ENCODE measurements around the gene SCGB3A1. TPM values are rescaled to one million over a fixed set of nuclear protein-coding genes. Genes with fewer than 3 reads are reported as not detected.

Gene SCGB3A1
- total and polyA plus RNA-seq, 9 of the 15 experiments (the other 6 are each of a cell fraction or from before 2014, with no cell fraction given), result 0.33 TPM; not detected in 8

DNA sequence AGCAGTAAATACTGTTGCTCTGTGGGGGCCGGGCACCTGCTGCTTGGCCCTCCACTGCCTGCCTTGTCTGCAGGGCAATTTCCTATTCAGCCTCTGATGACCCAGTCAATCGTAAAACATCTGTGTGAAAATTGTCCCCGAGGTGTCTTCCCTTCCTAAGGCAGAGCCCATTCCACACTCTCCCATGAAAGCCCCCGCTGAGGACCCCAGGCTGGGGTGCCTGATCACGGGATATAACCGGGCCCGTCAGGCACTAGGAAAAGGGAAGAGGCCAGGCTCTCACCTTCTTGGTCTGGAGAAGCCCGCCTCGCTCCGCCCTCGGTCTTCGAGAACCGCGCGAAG is 27.2 kb upstream of the SCGB3A1 start (continued):
- TF ChIP-seq, protein P1, sequence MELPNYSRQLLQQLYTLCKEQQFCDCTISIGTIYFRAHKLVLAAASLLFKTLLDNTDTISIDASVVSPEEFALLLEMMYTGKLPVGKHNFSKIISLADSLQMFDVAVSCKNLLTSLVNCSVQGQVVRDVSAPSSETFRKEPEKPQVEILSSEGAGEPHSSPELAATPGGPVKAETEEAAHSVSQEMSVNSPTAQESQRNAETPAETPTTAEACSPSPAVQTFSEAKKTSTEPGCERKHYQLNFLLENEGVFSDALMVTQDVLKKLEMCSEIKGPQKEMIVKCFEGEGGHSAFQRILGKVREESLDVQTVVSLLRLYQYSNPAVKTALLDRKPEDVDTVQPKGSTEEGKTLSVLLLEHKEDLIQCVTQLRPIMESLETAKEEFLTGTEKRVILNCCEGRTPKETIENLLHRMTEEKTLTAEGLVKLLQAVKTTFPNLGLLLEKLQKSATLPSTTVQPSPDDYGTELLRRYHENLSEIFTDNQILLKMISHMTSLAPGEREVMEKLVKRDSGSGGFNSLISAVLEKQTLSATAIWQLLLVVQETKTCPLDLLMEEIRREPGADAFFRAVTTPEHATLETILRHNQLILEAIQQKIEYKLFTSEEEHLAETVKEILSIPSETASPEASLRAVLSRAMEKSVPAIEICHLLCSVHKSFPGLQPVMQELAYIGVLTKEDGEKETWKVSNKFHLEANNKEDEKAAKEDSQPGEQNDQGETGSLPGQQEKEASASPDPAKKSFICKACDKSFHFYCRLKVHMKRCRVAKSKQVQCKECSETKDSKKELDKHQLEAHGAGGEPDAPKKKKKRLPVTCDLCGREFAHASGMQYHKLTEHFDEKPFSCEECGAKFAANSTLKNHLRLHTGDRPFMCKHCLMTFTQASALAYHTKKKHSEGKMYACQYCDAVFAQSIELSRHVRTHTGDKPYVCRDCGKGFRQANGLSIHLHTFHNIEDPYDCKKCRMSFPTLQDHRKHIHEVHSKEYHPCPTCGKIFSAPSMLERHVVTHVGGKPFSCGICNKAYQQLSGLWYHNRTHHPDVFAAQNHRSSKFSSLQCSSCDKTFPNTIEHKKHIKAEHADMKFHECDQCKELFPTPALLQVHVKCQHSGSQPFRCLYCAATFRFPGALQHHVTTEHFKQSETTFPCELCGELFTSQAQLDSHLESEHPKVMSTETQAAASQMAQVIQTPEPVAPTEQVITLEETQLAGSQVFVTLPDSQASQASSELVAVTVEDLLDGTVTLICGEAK (IDR thresholded peaks at IDR 0.05), result no peak
- TF ChIP-seq, protein P1 (CRISPR knock-in tag; IDR thresholded peaks at IDR 0.05), result no peak
- TF ChIP-seq ZBTB12 (CRISPR knock-in tag; IDR thresholded peaks at IDR 0.05) (no peak), ZNF445 (CRISPR knock-in tag; IDR thresholded peaks at IDR 0.05; ENCODE audit: low read depth) (no peak), SMARCA4 (IDR thresholded peaks at IDR 0.05) (no peak), ARID2 (IDR thresholded peaks at IDR 0.05) (no peak), JUND (IDR thresholded peaks at IDR 0.05; ENCODE audit: borderline replicate concordance, low read depth, low read length) (no peak), JUND (tag; IDR thresholded peaks at IDR 0.05; ENCODE audit: borderline replicate concordance, low read depth, low read length) (no peak), GTF2E2 (tag; IDR thresholded peaks at IDR 0.05) (no peak), ZBTB5 (IDR thresholded peaks at IDR 0.05) (no peak)
